Parathyroid adenoma (tissue), 2 donors: Measurements from ENCODE around the gene SRGAP2.
A peak's percentile ranks its signal among the peaks of the same experiment; 100 is the strongest.
"Not testable (repeated sequence)": the region's sequence is repeated elsewhere in the genome, so short reads cannot be mapped to it uniquely, and the experiment has no call there.

Experiments
- H2AFZ ChIP-seq: fragments of 300-600 bp; sonication (generic); one replicate; pipeline ENCODE4 v1.7.0; 2017; ENCODE audit warnings: antibody characterized with exemption, mild to moderate bottlenecking
- H3K27ac ChIP-seq: fragments of 300-600 bp; sonication (generic); one replicate; pipeline ENCODE4 v1.7.0; 2017
- H3K27me3 ChIP-seq: fragments of 300-600 bp; sonication (generic); one replicate; pipeline ENCODE4 v1.7.0; 2017; ENCODE audit warnings: low read length; ENCODE audit not compliant: control insufficient read depth, insufficient read depth
- H3K36me3 ChIP-seq: fragments of 300-600 bp; sonication (generic); one replicate; pipeline ENCODE4 v1.7.0; 2017; ENCODE audit warnings: low read length; ENCODE audit not compliant: control insufficient read depth, insufficient read depth
- H3K4me1 ChIP-seq: fragments of 300-600 bp; sonication (generic); one replicate; pipeline ENCODE4 v1.7.0; 2017; ENCODE audit warnings: control low read depth
- H3K4me2 ChIP-seq: fragments of 300-600 bp; sonication (generic); one replicate; pipeline ENCODE4 v1.7.0; 2017; ENCODE audit warnings: low read length
- H3K4me3 ChIP-seq: fragments of 300-600 bp; sonication (generic); one replicate; pipeline ENCODE4 v1.7.0; 2017; ENCODE audit warnings: low read depth, low read length
- H3K79me2 ChIP-seq: fragments of 300-600 bp; sonication (generic); one replicate; pipeline ENCODE4 v1.7.0; 2017; ENCODE audit warnings: control low read depth
- H3K9ac ChIP-seq: fragments of 300-600 bp; sonication (generic); one replicate; pipeline ENCODE4 v1.7.0; 2017; ENCODE audit warnings: mild to moderate bottlenecking
- H3K9me3 ChIP-seq: fragments of 300-600 bp; sonication (generic); one replicate; pipeline ENCODE4 v1.7.0; 2017; ENCODE audit warnings: low read length; ENCODE audit not compliant: control insufficient read depth
- CTCF ChIP-seq: fragments of 300-600 bp; sonication (generic); IDR thresholded peaks from one replicate; pipeline ENCODE4 v1.7.0; 2017; ENCODE audit warnings: antibody characterized with exemption, mild to moderate bottlenecking
- donor health status: primary hyperparathyroidism.

The SRGAP2 gene

GRCh38 chr1:206203364-206204158, at the start of gene SRGAP2:
Gene SRGAP2 (plus strand): TSS chr1:206203541. CDS start chr1:206205971, 2,430 bp downstream.
- Histone ChIP-seq H3K27ac (peak within 1 kb of the TSS; percentile 77), H2AFZ (peak within 1 kb of the TSS; percentile 66), H3K4me3 (peak within 1 kb of the TSS; percentile 44)
- H3K9ac ChIP-seq, H3K4me1 ChIP-seq, H3K9me3 ChIP-seq, H3K4me2 ChIP-seq, H3K27me3 ChIP-seq, H3K79me2 ChIP-seq, H3K36me3 ChIP-seq: not testable (repeated sequence)

DNA sequence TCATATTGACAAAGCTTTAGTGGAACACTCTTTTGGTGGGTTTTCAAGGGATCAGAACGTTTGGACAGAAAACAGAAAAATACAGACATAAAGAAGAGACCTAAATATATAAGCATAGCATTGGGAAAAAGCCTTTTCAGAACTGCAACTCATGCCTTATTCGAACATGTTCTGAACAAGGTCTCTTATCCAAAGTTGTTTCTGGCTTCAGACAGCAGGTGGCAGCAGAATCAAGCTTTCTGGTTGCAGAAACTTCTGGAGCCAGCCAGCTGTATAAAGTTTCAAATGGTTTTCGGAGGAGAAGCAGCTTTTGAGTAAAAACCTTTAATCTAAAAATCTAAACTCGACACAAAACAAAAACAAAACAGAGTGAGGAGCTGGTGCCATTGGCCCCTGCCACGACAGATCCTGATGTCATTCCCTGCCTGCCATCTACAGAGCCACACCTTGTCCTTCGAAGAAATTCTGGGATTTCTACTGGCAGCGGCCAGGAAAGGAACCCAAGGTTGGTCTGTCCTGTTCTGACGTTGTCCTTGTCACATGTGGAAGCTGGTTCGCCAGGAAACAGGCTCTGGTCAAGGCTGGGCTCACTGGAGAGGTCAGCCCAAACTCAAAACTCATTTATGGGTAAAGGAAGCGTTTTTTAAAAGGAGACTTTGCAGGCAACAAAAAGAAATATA, 35.9 kb upstream of the SRGAP2 start:
- H3K79me2 ChIP-seq, H3K36me3 ChIP-seq, H3K4me3 ChIP-seq, H3K4me2 ChIP-seq, H3K9me3 ChIP-seq, H3K27ac ChIP-seq, H3K27me3 ChIP-seq, H3K4me1 ChIP-seq, H2AFZ ChIP-seq, H3K9ac ChIP-seq: not testable (repeated sequence)

DNA sequence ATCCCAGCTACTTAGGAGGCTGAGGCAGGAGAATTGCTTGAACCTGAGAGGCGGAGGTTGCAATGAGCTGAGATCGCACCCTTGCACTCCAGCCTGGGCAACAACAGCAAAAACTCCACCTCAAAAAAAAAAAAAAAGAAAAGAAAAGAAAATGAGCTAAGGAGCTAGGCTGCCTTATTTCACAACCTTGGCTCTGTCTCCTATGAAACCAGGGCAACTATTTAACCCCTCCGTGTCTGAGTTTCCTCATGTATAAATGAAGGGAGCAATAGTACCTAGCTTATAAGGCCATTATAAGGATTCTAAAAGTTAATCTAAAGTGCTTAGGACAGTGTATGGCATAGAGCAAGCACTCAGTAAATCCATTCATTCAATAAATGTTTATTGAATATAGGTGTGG, 33.5 kb upstream of the SRGAP2 start:
- not testable (repeated sequence) for H2AFZ ChIP-seq, H3K27ac ChIP-seq, H3K4me3 ChIP-seq, H3K9ac ChIP-seq, H3K36me3 ChIP-seq, H3K4me2 ChIP-seq, H3K9me3 ChIP-seq, H3K4me1 ChIP-seq, H3K27me3 ChIP-seq, H3K79me2 ChIP-seq

GRCh38 chr1:206173110-206173719, 30.1 kb upstream of the SRGAP2 start:
- not testable (repeated sequence) for H3K27me3 ChIP-seq, H3K36me3 ChIP-seq, H3K9me3 ChIP-seq, H3K9ac ChIP-seq, H3K27ac ChIP-seq, H2AFZ ChIP-seq, H3K79me2 ChIP-seq, H3K4me2 ChIP-seq, H3K4me3 ChIP-seq, H3K4me1 ChIP-seq

GRCh38 chr1:206174182-206174868, 29.0 kb upstream of the SRGAP2 start:
- not testable (repeated sequence) for H3K27me3 ChIP-seq, H3K9me3 ChIP-seq, H3K36me3 ChIP-seq, H3K9ac ChIP-seq, H3K79me2 ChIP-seq, H3K27ac ChIP-seq, H3K4me3 ChIP-seq, H2AFZ ChIP-seq, H3K4me1 ChIP-seq, H3K4me2 ChIP-seq
- peak; percentile 12 for TF ChIP-seq CTCF

- H3K36me3 ChIP-seq, H3K79me2 ChIP-seq, H3K9ac ChIP-seq, H2AFZ ChIP-seq, H3K27me3 ChIP-seq, H3K4me2 ChIP-seq, H3K9me3 ChIP-seq, H3K4me1 ChIP-seq, H3K27ac ChIP-seq, H3K4me3 ChIP-seq: not testable (repeated sequence)
Observed at GRCh38 chr1:206175459-206176113, 27.8 kb upstream of the SRGAP2 start.

GRCh38 chr1:206176114-206176502, 27.2 kb upstream of the SRGAP2 start:
- not testable (repeated sequence) for H3K27me3 ChIP-seq, H3K27ac ChIP-seq, H3K4me2 ChIP-seq, H2AFZ ChIP-seq, H3K4me3 ChIP-seq, H3K79me2 ChIP-seq, H3K4me1 ChIP-seq, H3K9ac ChIP-seq, H3K36me3 ChIP-seq, H3K9me3 ChIP-seq

GRCh38 chr1:206178061-206178989, 25.0 kb upstream of the SRGAP2 start:
- H3K27ac ChIP-seq, H2AFZ ChIP-seq, H3K4me3 ChIP-seq, H3K36me3 ChIP-seq, H3K27me3 ChIP-seq, H3K4me1 ChIP-seq, H3K4me2 ChIP-seq, H3K9ac ChIP-seq, H3K9me3 ChIP-seq, H3K79me2 ChIP-seq: not testable (repeated sequence)

DNA sequence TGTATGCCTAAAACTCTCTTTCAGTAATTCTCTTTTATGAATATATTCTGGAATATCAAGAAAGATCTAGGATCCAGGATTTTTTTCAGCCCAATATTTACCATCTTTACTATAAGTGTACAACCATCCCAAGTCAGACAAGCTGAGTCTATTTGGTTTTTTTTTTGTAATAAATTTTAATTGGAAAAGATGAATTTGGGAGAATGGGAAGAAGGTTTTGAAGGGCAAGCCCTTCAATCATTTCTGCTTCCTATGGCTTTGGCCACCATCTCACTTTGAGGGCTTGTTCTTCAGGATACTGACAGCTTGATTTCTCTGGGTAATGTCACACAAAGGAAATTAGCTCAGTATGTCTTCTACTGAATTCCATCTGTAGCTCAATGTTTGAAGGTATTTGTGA, 23.7 kb upstream of the SRGAP2 start:
- not testable (repeated sequence) for H3K9ac ChIP-seq, H3K9me3 ChIP-seq, H3K27ac ChIP-seq, H3K79me2 ChIP-seq, H3K4me1 ChIP-seq, H3K4me3 ChIP-seq, H3K4me2 ChIP-seq, H3K36me3 ChIP-seq, H3K27me3 ChIP-seq, H2AFZ ChIP-seq
